ENCODE measurements around the gene MMP3.

The MMP3 gene

DNA sequence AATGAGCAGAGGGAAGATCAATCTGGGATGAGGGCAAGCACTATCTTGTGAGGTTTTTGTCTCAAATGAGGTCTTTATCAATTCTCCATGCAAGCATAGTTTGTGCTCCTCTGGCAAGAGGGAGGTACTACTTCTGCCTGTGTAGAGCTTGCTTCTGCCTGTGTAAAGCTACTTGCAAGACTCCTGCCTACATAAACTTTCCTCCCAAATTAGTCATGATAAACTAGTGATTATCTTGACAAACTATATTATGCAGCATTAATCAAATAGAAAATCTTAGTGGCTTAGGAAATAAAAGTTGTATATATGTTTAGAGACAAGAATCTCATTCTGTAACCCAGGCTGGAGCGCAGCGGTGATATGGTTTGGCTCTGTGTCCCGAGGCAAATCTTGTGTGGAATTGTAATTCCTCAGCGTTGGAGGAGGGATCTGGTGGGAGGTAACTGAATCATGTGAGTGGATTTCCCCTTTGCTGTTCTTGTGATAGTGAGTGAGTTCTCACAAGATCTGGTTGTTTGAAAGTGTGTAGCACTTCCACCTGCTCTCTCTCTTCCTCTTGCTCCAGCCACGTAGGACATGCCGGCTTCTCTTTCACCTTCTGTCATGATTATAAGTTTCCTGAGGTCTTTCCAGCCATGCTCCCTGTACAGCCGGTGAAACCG, 54.9 kb downstream of the MMP3 start:
- no peak for DNase-seq
